HG03159 (cell line): ENCODE results near the gene ZNF275.
"Not testable (repeated sequence)": the region's sequence is repeated elsewhere in the genome, so short reads cannot be mapped to it uniquely, and the experiment has no call there.

Source experiments
- ATAC-seq: cut with Tn5 transposase; IDR thresholded peaks from one replicate; pipeline ENCODE4 v1.9.1; 2021; ENCODE audit warnings: mild to moderate bottlenecking, moderate library complexity; ENCODE audit not compliant: unreplicated experiment

ZNF275 gene

DNA sequence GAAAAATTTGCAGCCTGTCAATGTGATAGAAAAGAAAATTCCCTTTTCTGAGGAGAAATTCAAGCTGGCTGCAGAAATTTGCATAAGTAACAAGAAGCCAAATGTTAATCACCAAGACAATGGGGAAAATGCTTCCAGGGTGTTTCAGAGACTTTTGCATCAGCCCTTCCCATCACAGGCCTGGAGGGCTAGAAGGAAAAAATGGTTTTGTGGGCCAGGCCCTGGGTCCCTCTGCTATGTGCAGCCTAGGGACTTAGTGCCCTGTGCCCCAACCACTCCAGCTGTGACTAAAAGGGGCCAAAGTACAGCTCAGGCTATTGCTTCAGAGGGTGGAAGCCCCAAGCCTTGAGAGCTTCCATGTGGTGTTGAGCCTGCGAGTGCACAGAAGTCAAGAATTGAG, 23.9 kb downstream of the ZNF275 start:
- ATAC-seq: no peak

DNA sequence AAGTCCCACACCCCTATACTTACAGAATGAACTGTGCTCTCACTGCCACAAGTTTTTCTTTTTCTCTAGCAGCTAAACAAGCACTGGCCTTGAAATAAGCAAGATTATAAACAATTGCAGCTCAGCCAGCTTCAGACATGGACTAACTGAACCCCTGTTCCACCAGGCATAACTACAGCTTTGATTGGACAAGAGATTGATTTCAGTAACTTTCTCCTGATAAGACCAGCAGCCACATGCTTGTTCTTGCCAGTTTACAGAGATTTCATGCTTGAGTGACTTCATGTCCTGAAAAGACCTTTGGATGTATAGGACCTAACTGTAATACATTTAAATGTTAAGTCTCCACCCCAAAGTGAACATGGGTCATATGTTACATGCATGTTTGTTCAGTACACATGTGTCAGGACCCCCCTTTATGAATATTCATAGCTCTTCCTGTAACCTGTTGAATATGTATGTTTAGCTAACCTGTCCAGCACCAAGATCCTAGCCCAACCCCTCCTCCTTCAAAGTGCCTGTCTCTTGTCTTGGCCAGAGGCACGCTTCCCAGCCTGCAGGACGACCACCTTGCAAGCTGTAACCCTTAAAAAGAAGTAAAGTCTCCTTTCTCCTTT, 27.9 kb downstream of the ZNF275 start:
- no peak for ATAC-seq

DNA sequence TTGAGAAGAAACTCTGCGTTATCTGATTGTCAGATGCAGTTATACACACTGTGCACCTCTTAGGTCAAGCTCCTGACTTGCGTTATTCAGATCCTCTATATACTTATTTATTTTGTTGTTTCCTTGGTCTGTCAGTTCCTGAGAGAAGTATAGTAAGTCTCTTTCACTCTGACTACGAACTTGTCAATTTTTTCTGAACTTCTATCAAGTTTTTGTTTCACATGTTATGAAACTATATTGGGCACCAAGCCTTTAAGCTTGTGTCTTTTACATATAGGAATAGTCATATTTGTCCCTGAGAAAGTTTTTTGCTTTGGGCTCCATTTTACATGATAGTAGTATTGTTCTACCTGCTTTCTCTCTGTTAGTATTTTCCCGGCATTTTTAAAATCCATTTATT, 31.7 kb downstream of the ZNF275 start:
- no peak for ATAC-seq

DNA sequence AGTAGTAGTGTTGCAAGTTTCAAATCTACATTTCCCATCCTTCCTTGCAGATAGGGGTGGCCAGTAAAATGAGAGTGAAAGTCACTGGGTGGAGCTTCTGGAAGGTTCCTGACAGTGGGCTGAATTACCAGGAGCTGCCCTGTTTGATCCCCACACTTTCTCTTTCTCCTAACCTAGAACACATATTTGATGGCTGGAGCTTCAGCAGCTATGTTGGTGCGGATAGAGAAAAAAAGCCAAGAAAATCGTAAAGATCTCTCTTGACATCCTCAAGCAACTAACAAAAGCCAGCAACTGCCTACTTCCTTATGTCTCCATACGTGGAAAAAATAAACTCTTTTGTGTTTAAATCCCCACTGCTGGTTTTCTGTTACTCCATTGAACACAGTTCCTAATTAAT, 32.2 kb downstream of the ZNF275 start:
- ATAC-seq: no peak

DNA sequence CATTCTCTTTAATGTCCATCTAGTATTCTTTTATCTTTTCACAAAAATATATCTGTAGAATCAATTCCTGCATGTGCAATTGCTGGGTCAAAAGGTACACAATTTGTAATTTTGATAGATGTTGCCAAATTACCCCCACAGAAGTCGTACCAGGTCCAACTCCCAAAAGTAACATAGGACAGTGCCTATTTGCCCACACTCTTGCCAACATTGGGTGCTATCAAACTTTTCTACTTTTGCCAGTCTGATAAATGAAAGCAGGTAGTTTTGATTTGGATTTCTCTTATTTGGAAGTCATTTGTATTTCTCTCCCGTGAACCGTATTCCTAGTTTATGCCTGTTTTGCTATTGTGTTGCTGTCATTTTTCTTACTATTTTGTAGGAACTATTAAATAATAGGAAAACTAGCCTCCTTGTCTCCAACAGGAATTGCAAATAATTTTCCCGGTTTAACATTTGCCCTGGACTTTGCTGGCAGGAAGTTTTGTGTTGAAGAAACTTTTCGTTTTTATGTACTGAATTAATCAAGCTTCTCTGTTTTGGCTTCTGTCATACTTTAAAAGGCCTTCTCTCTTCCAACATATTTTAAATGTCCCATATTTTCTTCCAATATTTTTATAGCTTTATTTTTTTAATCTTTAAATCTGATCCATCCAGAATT, 33.1 kb downstream of the ZNF275 start:
- ATAC-seq: no peak

DNA sequence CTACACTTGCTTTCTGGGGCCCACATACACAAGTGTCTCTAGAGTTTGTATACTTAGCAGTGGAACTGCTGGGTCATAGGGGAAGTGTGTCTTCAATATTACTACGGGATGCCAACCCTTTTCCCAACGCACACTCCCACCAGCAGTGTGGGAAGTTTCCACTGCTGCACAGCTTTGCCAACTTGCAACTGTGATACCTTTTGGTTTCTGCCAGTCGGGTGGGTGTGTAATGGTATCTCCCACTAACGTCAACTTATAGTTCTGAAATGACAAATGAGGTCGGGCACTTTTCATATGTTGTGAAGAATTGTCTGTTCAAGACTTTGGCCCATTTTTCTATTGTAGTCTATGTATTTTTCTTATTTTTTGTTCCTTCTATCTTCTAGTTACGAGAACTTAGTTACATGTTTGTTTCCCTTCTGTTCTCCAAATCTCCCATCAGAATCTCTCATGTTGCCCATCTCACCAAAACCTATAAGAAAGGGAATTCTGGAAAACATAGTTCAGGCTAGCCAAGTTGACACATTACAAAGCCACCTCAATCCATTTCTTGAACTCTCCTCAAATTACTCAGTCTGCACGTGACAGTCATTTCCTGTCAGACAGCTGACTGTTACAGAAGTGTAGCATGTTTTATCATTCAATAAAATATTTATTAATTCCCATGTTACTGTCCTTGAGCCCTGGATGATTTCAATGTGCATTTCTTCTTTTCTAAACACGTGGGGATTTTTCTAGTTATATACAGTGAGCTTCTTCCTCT, 36.5 kb downstream of the ZNF275 start:
- no peak for ATAC-seq

DNA sequence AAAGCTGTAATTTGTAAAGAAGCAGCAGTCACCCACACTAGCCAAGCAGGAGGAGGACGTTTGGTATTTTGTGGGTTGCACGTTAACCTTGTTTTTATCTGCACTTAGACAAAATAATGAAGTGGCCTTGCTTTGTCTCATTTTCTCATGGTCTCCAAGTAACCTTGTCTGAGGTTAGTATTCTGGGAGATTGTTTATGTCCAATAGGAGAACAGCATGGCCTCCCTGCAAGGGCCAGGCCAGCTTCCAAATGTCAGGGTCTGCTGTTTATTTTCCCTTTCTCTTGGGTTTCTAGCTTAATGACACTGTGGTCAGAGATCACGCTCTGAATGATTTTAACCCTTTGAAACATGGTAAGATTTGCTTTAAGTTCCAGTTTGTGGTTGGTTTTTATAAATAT, 37.3 kb downstream of the ZNF275 start:
- ATAC-seq: no peak

DNA sequence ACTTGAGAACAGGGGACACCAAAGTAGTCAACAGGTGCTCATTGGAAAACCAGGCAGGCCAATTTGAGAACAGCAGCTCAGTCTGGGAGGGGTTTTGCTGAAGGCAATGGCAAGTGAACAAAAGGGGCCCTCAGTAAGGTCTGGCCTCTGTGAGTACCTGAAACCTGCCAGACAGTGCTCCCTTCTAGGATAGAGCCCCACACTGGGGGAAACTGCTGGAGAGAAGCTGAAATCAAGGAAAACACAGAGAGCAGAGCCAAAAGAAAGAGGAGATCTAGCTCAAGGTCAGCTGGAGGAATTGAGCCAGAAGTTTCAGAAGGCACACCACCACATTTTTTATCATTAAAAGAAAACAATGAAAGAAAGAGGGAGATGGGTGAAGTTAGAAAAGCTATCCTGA, 39.0 kb downstream of the ZNF275 start:
- no peak for ATAC-seq

DNA sequence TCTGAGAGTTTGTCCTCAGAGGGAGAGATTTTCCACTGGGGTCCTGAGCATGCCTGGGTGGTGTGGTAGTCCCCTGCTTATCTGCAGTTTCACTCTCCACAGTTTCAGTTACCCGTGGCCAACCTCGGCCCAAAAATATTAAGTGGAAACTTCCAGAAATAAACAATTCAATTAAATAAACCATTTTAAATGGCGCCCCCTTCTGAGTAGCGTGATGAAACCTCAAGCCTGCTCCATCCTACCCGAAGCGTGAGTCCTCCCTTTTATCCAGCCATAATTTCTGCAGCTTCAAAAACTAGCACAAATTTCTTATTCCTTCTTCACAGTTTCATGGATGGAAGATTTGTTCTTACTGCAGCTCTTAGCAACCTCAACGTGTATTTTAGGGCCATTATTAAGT, 40.5 kb downstream of the ZNF275 start:
- no peak for ATAC-seq

DNA sequence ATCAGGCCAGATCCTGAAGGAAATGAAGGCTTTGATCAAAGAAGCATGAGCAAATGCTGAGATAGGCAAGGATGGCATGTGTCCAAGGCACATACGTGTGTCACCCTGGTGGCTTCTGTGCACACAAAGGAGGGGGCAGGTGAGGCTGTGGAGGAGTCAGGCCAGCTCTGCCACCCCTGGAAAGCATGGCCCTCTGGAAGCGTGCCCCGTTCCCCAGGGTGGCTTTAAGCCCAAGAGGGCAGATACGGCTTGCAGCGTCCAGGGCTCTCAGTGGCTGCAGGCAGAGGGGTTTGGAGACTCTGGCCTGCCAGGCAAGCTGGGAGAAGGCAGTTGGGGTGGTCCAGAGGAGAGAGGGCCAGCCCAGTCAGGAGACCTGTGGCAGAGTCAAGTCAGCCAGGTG, 41.6 kb downstream of the ZNF275 start:
- no peak for ATAC-seq

DNA sequence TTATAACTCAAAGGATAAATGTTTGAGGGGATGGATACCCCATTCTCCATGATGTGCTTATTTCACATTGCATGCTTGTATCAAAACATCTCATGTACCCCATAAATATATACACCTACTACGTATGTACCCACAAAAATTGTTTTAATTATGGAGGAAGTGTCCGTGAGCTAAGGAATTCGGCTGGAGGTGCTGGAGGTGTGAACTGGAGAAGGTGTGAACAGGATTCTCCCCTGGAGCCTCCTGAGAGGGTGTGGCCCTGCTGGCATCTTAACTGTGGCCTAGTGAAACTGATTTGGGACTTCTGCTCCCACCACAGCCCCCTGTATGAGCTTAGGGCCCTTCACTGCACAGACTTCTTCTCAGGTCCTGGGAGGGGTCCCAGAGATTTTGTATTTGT, 43.8 kb downstream of the ZNF275 start:
- no peak for ATAC-seq

DNA sequence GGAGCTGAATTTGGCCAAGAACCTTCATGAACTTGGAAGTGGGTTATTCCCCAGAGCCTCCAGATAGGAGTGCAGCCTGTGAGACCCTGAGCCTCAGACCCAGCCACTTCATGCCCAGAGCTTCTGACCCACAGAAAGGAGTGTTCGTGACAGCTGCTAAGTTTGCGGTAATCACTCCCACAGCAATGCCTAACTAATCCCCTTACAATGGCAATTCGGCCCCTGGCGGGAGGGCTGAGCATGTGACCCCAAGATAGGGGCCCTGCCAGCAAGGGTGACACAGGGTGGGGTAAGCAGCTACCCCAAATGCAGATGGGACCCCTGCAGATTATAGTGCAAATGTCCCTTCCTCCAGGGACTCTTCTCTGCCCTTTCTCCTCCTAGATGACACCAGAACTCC, 44.7 kb downstream of the ZNF275 start:
- ATAC-seq: no peak

DNA sequence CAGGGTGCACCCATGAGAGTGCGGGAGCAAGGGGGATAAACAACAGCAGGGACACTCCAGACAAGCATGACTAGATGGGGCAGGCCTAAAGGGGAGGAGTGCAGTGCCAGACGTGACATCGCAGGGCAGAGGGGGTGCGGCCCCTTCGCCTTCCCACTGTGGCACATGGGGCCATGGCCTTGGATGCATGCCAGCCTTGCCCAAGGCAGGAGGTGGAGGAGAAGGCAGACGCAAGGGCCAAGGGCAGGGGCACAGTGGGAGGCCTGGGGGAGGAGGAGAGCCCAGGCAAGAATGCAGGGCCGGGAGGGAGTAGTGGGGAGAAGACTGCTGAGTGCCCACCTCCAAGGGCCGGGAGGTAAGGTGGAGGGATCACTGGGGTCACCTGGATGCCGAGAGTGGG, 45.6 kb downstream of the ZNF275 start:
- ATAC-seq: no peak

DNA sequence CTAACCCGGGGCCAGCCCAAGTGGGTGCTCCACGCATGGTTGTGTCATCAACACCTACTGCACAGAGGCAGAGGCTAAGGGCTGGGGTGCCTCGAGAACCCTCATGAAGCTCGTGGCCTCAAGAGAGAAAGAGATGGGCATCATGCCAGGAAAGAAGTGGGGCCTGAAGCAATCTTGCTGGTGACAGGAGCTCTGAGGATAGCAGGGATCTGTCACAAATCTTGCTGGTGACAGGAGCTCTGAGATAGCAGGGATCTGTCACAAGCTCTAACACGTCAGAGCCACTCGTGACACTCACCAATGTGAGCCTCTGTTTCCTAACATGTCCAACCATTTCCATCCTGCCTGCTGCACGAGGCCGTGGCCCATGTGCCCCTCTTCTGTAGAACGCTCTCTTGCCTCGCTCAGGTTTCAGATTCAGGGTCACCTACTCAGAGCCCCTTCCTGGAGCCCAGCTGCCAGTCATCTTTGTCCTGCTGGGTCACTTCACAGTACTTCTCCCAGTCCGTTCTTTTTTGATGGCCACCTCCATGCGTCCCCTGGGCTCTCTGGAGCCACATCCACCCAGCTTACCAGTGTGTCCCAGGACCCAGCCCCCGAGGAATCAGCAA, 46.1 kb downstream of the ZNF275 start:
- ATAC-seq: no peak

DNA sequence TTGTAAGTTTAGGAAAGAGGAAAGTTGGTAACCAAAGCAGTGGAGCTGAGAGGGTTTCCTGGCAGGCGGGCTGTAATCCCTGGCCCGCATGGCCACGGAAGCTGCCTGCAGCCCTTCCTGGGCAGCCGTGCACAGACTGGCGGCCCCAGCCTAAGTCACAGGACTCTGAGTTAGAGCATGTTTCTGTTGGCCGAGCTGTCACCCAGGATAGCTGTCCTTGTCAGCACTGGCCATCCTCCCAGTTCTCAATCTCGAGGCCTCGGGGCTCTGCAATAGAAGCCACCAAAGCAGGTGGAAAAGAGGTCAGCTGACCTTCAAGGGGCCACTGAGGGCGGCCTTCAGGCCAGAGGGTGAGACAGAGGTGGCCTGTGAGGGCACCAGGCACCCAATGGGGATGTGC, 46.7 kb downstream of the ZNF275 start:
- no peak for ATAC-seq

DNA sequence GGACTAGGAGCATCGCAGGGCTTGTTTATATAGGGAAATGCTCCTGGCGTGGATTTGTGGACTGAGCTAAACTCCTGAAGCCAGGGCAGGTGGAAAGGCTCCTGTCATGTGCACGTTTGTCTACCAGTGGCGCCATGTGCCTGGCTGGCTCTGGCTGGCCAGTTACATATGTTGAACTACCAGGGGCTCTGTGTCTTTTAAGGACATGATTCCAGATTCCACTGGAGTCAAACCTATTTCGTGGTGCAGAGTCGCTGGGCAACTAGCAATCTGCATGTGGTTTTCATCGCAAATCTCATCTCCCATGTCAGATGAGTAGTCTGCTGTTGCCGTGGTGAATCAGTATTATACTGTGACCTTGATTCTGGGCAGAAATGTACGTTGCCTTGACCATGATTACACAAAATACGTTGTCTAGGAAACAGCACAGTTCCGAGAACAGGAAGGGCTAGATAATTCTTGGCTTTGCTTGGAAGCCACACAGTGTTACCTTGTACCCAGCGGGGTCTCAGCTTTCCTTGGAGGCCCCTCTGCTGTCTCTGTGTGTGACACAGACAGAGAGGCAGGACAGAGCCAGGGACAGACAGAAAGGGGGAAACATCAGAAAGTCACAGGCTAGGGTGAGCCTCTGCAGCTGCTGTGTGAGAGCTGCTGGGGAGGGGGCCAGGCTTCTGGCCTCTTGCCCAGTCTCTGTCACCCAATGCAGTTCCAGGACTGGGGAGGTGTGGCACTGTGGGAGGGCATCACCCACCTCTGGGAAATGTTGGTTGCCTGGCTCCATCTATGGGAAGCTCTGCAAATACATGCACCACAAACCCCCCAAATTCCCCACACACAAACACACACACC, 48.0 kb downstream of the ZNF275 start:
- ATAC-seq: no peak

DNA sequence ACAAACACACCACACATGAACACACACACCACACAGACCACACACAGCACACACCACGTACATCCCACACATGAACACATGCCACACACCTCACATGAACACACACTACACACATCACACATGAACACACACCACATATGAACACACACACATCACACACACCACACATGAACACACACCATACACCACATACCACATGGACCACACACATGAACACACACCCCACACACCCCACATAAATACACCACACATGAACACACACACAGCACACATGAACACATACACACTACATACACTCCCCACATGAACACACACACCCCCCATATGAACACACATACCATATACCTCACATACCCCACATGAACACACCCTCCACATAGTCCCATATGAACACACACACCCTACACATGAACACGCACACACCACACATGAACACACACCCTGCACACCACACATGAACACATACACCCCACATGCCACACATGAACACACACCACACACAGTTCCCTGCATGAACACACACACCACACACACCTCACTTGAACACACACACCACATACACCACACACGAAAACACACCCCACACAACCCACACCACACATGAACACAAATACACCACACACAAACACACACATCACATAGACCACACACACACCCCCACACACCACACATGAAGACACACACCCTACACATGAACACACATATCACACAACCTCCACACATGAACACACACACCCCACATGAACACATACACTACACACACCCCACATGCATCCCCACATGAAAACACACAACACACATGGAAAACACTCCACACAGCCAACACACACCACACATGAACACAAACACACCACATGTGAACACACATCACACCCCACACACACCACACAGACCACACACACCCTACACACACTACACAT, 48.9 kb downstream of the ZNF275 start:
- ATAC-seq: no peak

DNA sequence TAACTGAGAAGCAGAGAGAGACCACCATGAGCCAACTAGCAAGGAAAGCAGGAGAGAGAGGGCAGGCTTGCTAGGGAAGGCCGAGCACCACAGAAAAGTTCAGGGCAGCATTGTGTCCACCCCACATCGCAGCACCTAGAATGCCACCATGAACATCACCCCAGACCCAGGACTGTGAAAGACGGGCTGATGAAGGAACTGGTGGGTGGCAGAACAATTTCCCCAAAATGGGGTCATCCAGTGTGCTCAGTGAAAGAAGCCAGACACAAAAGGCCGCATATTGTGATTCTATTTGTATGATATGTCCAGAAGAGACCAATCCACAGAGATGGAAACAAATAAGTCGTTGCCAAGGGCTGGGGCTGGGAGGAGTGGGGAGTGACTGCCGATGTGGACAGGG, 50.4 kb downstream of the ZNF275 start:
- ATAC-seq: no peak

DNA sequence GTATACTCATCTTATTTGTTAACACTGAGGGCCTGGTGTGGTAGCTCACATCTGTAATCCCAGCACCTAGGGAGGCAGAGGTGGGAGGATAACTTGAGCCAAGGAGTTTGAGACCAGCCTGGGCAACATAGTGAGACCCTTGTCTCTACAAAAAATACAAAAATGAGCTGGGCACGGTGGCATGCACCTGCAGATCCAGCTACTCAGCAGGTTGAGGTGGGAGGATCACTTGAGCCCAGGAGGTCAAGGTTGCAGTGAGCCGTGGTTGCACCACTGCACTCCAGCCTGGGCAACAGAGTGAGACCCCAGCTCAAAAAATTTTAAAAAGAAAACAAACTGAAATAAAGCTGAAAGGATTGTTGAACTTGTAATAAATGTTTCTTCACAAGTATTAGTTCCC, 51.0 kb downstream of the ZNF275 start:
- ATAC-seq: not testable (repeated sequence)

DNA sequence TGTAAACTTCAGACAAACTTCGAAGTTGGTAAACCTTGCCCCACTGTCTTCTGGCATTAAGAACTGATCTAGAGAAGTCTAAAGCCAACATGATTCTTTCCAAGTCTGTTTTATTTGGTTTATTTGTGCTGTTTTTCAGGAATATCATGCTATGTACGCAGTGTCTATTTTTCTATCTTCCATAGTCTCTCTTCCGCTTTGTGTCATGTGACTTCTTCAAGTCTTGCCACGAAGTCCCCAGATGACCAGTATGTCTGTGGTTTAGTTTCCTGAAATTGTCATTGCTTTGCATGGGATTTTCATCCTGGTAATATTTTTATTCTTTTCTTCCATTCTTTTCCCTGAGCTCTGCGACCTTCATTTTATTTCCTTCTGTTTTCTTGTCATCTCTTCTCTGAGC, 52.1 kb downstream of the ZNF275 start:
- no peak for ATAC-seq
